GM21717 (cell line): Measurements from ENCODE around the gene TRIP10.
"Not testable (repeated sequence)": the region's sequence is repeated elsewhere in the genome, so short reads cannot be mapped to it uniquely, and the experiment has no call there.

ENCODE experiments used
- ATAC-seq: cut with Tn5 transposase; IDR thresholded peaks from one replicate; pipeline ENCODE4 v1.9.1; 2021; ENCODE audit warnings: mild to moderate bottlenecking, moderate library complexity; ENCODE audit not compliant: unreplicated experiment

The TRIP10 gene

DNA sequence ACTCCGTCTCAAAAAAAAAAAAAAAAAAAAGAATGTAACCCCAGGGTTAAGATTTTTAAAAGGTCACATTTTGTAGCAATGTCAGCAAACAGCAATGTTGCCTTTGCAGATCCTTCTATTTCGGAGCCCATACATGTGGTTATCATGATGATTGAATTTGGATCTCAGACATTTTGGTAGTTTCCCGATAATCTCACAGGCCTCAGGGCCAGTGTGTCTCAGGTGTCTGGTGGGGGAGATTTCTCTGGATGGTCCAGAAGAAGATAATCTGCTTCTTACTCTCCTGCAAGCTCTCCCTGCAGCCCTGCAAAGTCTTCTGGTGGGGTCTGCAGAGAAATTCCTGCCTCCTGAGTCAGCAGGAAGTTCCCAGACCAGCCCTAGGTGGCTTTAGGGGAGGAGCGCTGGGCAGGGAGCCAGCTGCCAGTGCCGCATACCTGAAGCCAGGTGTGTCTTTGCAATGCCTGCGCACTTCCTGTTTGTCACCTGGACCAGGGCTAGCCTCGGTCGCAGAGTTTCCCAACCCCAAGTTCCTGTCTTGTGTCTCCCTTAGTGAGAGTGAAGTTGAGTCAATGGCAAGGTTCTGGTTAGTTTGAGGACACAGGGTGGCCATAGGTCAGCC, 26.4 kb downstream of the TRIP10 start:
- no peak for ATAC-seq

DNA sequence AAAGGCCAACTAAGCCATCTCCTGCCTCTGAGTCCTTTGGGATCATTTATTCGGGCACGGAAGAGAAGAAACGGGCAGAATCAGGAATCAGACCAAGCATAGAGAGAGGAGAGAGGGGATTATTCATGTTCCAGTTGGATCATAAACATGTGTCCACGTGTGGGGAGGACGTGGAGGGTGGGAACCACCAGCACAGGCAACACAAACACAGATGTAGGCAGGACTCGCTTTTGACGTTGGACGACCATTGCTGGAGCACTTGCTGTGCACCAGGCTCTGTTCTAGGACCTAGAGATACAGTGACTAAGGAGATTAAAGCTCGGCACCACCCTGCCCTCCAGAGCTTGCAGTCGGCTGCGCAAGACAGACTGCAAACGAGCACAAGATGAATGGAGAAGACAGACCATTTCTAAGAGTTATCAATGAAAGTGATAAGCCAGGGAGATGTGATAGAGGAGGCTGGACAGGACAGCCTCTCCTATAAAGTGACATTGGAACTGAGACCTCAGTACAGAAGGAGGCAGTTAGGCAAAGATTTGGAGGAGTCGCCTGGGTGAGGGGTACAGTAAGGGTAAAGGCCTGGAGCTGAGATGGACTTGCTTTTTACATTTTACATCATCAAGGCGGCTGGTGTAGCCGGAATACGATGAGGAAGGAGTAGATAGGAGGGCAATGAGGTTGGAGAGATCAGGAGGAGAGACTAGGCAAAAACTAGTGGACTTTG, 27.0 kb downstream of the TRIP10 start:
- ATAC-seq = peak; percentile 3

GRCh38 chr19:6767081-6767356, 27.5 kb downstream of the TRIP10 start:
- peak; percentile 20 for ATAC-seq

GRCh38 chr19:6767357-6768235, 28.1 kb downstream of the TRIP10 start, which contains the start of gene SH2D3A:
Gene SH2D3A, minus strand, starts transcription at chr19:6767435. Its CDS starts 3,687 bp downstream, at chr19:6763748.
- ATAC-seq = peak; percentile 42

DNA sequence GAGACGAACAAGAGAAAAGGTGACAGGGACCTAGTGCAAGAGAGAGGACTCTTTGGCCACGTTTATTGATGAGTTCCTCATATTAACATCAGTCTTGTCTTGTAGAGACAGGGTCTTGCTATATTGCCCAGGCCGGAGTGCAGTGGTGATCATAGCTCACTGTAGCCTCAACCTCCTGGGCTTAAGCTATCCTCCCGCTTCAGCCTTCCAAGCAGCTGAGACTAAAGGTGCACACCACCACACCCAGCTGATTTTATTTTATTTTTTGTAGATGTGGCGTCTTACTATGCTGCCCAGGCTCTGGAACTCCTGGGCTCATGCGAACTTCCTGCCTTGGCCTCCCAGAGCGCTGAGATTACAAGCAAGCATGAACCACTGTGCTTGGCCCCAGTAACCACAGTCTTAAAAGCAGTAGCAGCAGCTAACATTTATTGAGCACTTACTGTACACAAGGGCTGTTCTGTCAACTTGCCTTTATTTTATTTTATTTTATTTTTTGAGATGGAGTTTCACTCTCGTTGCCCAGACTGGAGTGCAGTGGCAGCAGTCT, 28.8 kb downstream of the TRIP10 start:
- no peak for ATAC-seq

DNA sequence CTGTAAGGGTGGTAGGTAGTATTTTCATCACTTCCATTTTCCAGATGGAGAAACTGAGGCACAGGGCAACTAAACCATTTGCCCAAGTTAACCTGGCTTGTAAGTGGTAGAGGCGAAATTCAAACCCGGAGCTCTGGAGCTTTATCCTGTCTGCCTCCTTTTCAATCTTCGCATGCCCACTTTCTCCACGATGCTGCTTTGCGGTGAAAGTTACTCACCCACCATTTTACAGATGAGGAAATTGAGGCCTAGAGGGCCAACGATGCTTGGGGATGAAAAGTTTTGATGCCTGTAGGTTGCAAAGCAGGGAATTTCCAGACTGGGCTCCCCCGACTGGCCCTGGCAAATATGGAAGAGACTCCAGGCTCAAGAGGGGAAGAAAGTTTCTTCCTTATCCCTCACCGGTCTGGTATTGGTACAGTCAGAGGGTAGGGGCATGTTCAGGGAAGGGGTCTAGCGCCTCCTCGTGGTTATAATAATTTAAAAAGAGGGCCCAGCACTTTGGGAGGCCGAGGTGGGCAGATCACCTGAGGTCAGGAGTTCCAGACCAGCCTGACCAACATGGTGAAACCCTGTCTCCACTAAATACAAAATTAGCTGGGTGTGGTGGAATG, 29.6 kb downstream of the TRIP10 start:
- ATAC-seq = no peak

DNA sequence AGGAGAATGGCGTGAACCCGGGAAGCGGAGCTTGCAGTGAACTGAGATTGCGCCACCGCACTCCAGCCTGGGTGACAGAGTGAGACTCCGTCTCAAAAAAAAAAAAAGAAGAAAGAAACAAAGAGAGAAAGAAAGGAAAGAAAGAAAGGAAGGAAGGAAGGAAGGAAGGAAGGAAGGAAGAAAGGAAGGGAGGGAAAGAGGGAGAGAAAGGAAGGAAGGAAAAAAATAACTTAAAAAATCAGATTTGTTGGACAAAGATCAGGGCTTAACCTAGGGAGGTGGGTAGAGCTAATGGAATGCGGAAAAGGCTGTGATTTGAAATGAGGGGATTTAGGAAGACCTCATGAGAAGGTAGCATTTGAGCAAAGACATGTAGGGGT, 32.2 kb downstream of the TRIP10 start:
- not testable (repeated sequence) for ATAC-seq

DNA sequence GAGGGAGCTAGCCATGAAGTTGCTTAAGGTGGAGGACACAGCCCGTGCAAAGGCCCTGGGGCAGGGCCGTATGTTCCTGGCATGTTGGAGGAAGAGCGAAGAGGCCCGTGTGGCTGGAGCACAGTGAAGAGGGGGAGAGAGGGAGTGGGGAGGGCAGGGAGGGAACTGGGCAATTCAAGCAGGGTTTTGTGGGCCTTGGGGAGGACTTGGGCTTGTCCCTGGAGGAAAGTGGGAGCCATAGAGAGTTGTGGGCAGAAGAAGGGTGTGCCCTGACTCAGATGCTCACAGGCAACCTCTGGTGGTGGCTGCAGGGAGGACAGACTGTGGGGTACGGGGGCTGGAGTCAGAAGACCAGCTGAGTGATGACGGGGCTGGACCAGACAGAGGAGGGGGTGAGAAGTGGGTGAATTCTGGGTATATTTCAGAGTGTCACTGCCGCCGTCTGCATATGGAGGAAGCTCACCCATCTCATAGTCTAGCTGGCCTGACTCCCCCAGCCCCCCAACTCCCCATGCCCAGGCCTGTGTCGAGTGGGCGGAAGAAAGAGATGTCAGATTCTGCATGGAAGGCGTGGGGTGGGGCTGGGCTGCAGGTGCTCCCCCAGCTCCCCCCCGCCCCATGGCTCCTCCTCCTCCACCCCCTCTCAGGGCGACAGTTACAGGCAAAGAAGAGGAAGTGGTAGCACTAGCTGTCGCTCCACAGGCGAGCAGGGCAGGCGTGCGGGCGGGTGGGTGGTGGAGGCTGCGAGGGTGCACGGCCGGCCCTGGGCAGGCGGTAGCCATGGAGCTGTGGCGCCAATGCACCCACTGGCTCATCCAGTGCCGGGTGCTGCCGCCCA, 32.8 kb downstream of the TRIP10 start, which contains the start of gene VAV1:
Gene VAV1, plus strand, starts transcription at position 681 of the 838 bp plus-strand sequence. Its CDS starts 100 bp downstream, at position 781.
- no peak for ATAC-seq

DNA sequence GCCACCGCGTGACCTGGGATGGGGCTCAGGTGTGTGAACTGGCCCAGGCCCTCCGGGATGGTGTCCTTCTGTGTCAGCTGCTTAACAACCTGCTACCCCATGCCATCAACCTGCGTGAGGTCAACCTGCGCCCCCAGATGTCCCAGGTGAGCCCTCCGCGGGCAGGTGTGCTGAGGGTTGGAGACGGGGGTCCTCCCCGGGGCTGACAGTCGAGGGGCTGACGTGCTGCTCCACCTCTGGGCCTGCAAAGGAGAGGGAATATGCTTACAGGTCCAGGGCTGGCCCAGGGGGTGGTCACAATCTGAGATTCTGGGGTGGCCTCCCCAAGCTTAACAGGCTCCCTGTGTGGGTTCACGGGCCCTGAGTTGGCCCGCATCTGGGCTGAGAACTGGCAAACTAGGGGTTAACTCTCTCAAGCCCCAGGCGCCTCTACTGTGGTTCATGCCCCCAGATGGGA, 33.4 kb downstream of the TRIP10 start:
- no peak for ATAC-seq

- ATAC-seq = no peak
Observed at GRCh38 chr19:6773323-6773931, 33.9 kb downstream of the TRIP10 start.

DNA sequence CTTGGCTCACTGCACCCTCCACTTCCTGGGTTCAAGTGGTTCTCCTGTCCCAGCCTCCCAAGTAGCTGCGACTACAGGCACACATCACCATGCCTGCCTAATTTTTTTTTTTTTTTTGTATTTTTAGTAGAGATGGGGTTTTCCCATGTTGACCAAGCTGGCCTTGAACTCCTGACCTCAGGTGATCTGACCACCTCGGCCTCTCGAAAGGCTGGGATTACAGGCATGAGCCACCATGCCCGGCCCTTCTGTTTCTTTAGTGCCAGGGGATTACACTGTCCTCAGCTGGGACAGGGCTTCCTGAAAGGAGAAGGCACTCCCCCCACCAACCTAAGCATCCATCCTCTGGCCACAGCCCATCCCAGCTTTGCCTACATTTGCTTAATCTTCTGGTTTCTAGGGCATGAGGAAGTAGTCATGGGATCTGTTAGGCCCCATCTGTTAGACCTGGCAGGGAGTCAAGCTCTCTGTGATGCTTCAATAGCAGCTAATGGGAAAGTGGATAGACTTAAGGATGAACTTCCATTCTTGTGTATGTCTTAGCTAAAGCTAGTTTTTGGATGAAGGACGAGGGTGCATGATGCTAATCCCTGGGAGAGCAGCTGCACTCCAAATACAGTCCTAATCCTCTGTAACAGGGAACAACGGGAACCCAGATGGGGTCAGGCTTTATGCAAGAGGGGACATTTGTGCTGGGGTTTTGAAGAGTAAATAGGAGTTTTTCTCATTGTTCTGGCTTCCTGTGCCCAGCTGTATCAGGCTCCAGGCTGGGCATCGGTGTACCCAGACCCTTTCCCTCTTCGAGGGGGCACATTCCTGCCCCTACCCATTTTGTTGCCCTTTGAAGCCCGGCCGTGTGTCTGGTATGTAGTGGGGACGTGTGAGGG, 35.6 kb downstream of the TRIP10 start:
- ATAC-seq = no peak

GRCh38 chr19:6776045-6776444, 36.6 kb downstream of the TRIP10 start:
- not testable (repeated sequence) for ATAC-seq

DNA sequence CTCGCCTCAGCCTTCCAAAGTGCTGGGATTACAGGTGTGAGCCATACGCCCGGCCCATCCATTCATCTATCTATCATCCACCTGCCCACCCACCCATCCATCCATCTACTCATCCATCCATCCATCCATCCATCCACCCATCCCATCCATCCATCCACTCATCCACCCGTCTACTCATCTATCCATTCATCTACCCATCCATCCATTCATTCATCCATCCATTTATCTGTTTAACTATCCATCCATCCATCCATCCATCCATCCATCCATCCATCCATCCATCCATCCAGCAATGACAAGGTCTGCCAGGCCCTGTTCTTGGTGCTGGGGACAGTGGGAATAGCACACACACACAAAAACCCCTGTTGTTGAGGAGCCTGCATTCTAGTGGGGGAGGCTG, 37.5 kb downstream of the TRIP10 start:
- ATAC-seq = no peak

GRCh38 chr19:6777434-6777833, 38.0 kb downstream of the TRIP10 start:
- ATAC-seq = no peak

GRCh38 chr19:6778386-6778785, 38.9 kb downstream of the TRIP10 start:
- ATAC-seq = no peak

GRCh38 chr19:6779206-6779605, 39.7 kb downstream of the TRIP10 start:
- no peak for ATAC-seq

- no peak for ATAC-seq
Observed at GRCh38 chr19:6787393-6787792, 47.9 kb downstream of the TRIP10 start.

- no peak for ATAC-seq
Observed at GRCh38 chr19:6788896-6789295, 49.4 kb downstream of the TRIP10 start.
